GM12891 (cell line): ENCODE results near the gene NDUFS5.

Source experiments
- POLR2A ChIP-seq: IDR thresholded peaks from 2 replicates; pipeline ENCODE4 v1.6.1; 2011; ENCODE audit warnings: low read depth, low read length, control low read depth
- POLR2AphosphoS5 ChIP-seq: IDR thresholded peaks from 2 replicates; pipeline ENCODE4 v1.6.1; 2011; ENCODE audit warnings: low read depth, low read length, control low read depth
- TAF1 ChIP-seq: IDR thresholded peaks from 2 replicates; pipeline ENCODE4 v1.6.1; 2011; ENCODE audit warnings: low read depth, low read length, control low read depth

- TF ChIP-seq POLR2A (no peak), POLR2AphosphoS5 (no peak), TAF1 (no peak)
These were observed 35.8 kb downstream of the NDUFS5 start for GRCh38 chr1:39061951-39062350.
